Gastroesophageal sphincter (tissue), 4 donors: Measurements from ENCODE around the gene CAMTA2. TPM values are rescaled to one million over a fixed set of nuclear protein-coding genes. Genes with fewer than 3 reads are reported as not detected.

Source experiments
- ATAC-seq: fragments of 150-250 bp; one replicate; pipeline ENCODE4 v1.9.1; 2016; ENCODE audit warnings: mild to moderate bottlenecking, moderate library complexity
- H3K27ac ChIP-seq, 4 donors: fragments of 200-600 bp; sonication (generic) in 3 of 4; 1 replicate in 3 of 4; 2 replicates in 1 of 4; pipeline ENCODE4 v1.5.1; 2016 to 2019
- H3K27me3 ChIP-seq: fragments of 200-600 bp; sonication (generic); one replicate; pipeline ENCODE4 v1.5.1; 2019
- H3K36me3 ChIP-seq, 2 donors: fragments of 200-600 bp; sonication (generic); one replicate each; pipeline ENCODE4 v1.5.1; 2019; ENCODE audit warnings: control low read depth in 1 of 2
- H3K4me1 ChIP-seq, 3 donors: fragments of 200-600 bp; sonication (generic); 1 replicate in 2 of 3; 2 replicates in 1 of 3; pipeline ENCODE4 v1.5.1; 2016 to 2019; ENCODE audit warnings: control low read depth in 2 of 3
- H3K4me3 ChIP-seq, 2 donors: fragments of 200-600 bp; sonication (generic); one replicate each; pipeline ENCODE4 v1.5.1; 2019; ENCODE audit warnings: mild to moderate bottlenecking in 1 of 2, moderate library complexity in 1 of 2
- H3K9me3 ChIP-seq, 3 donors: fragments of 200-600 bp; sonication (generic); one replicate each; pipeline ENCODE4 v1.5.1; 2017 to 2019; ENCODE audit warnings: control low read depth in 2 of 3
- EP300 ChIP-seq: sonication (generic); formaldehyde crosslinking; IDR thresholded peaks from one replicate; pipeline ENCODE4 v1.6.1; 2017; ENCODE audit warnings: antibody characterized with exemption, mild to moderate bottlenecking
- POLR2A ChIP-seq, 2 donors: fragments of 450-650 bp; IDR thresholded peaks; one replicate each; pipeline ENCODE4 v1.6.1; 2017; ENCODE audit warnings: antibody characterized with exemption in 2 of 2, mild to moderate bottlenecking in 2 of 2, moderate library complexity in 1 of 2
- POLR2AphosphoS5 ChIP-seq: sonication (generic); formaldehyde crosslinking; IDR thresholded peaks from one replicate; pipeline ENCODE4 v1.6.1; 2017; ENCODE audit warnings: antibody characterized with exemption
- WGBS, 2 donors: methylation state at CpG; one replicate each; pipeline ENCODE4 v1.1.5; 2018; ENCODE audit warnings: low coverage in 1 of 2; 5-methylcytosine and 5-hydroxymethylcytosine counted together
- total RNA-seq, 4 donors: library from RNA; depleted of rRNA; stranded (reverse); fragments of >200 nt; gene quantifications; one replicate each; pipeline ENCODE4 v1.1.0, GENCODE V29; 2016
- TF ChIP-seq, protein P1 (sequence below), 4 experiments: fragments of 200-600 bp in 2 of 4; fragments of 450-650 bp in 2 of 4; sonication (generic) in 1 of 4; IDR thresholded peaks; one replicate each; pipeline ENCODE4 v1.5.1; 2017 to 2019; ENCODE audit warnings: antibody characterized with exemption in 4 of 4, mild to moderate bottlenecking in 2 of 4, moderate library complexity in 2 of 4

CAMTA2 gene
- total RNA-seq, 4 donors from 2014 or later = 16.7 to 50.0 (median 26.1) TPM

DNA sequence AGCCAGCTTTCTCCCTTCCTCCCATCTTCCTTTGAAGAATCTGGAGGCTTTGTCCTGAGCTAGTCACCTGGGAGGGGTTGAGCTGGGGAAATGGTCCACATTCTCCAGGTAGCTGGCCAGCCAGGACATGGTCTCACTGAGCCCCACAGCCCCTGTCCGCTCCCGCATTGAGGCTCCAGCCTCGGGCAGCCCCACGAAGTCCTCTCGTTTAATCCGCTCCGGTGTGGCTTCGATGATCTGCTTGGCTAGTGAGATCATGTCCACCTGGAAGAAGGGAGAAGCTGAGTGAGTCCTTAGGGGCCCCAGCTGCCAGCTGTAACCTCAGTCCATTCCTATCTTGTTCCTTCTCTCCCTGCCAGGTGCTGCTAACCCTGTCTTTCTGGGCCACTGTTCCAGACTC is 17.2 kb downstream of the CAMTA2 start:
- no peaks in the 10 kb centered on the region for H3K27me3 ChIP-seq
- H3K4me1 ChIP-seq = peaks cover 3 to 78% (median 33%) of the 10 kb centered on the region in 3 donors
- H3K27ac ChIP-seq = peak overlapping the region in 3 of 4 donors; percentile 94 to 95 (median 95)
- WGBS, 2 donors = 60% methylated on average over 1 of the region's 8 CpGs; no CpG with 5 or more reads in 1 of the 2 donors
- no peaks in the 10 kb centered on the region for H3K9me3 ChIP-seq
- peaks cover 0 to 52% of the 10 kb centered on the region in 2 donors for H3K36me3 ChIP-seq
- H3K4me3 ChIP-seq = no peak overlapping the region
- ATAC-seq = no peak
- TF ChIP-seq EP300 (no peak), POLR2AphosphoS5 (no peak), POLR2A (IDR thresholded peaks at IDR 0.05) (no peak)
- TF ChIP-seq, protein P1, sequence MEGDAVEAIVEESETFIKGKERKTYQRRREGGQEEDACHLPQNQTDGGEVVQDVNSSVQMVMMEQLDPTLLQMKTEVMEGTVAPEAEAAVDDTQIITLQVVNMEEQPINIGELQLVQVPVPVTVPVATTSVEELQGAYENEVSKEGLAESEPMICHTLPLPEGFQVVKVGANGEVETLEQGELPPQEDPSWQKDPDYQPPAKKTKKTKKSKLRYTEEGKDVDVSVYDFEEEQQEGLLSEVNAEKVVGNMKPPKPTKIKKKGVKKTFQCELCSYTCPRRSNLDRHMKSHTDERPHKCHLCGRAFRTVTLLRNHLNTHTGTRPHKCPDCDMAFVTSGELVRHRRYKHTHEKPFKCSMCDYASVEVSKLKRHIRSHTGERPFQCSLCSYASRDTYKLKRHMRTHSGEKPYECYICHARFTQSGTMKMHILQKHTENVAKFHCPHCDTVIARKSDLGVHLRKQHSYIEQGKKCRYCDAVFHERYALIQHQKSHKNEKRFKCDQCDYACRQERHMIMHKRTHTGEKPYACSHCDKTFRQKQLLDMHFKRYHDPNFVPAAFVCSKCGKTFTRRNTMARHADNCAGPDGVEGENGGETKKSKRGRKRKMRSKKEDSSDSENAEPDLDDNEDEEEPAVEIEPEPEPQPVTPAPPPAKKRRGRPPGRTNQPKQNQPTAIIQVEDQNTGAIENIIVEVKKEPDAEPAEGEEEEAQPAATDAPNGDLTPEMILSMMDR (IDR thresholded peaks at IDR 0.05) = no peak

DNA sequence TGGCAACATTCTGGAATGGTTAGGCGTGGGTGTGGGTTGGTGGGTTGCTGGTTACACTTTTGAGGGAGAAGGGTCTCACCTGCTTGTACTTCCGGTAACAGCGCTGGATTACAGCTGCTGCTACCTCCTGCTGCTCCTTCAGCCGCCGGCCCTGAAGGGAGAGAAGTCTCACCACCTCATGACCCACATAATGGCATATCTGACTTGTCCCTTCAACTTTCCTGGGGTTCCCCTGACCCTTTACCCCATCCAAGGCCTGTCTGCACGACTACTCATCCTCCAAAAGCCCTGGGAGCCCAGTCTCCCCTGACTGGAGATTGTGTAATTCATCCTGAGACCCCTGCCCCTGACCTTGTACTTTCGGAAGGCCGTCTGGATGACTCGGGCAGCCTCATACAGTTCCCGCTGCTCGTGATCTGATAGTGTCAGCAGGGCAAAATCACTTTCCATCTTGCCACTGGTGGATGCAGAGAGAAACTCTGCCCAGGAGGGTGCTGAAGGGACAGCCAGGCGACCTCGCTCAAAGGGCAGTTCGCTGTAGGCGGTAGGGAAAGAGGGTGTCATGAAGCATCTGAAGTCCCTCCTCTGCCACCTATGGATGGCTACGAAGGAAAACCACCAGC is 17.8 kb downstream of the CAMTA2 start:
- no peak for TF ChIP-seq EP300
- no peak for TF ChIP-seq POLR2A (IDR thresholded peaks at IDR 0.05)
- TF ChIP-seq, protein P1 (IDR thresholded peaks at IDR 0.05) = no peak
- no peak for TF ChIP-seq POLR2AphosphoS5
- H3K4me1 ChIP-seq = peaks cover 3 to 80% (median 33%) of the 10 kb centered on the region in 3 donors
- H3K27ac ChIP-seq = peak overlapping the region; percentile 77 to 95 (median 94)
- H3K9me3 ChIP-seq = no peaks in the 10 kb centered on the region
- WGBS, 2 donors = 51 to 61% methylated on average over 6 to 8 of the region's 16 CpGs
- H3K36me3 ChIP-seq = peaks cover 0 to 49% of the 10 kb centered on the region in 2 donors
- ATAC-seq = no peak
- no peaks in the 10 kb centered on the region for H3K27me3 ChIP-seq
- H3K4me3 ChIP-seq = peak overlapping the region in 1 of 2 donors; percentile 76

DNA sequence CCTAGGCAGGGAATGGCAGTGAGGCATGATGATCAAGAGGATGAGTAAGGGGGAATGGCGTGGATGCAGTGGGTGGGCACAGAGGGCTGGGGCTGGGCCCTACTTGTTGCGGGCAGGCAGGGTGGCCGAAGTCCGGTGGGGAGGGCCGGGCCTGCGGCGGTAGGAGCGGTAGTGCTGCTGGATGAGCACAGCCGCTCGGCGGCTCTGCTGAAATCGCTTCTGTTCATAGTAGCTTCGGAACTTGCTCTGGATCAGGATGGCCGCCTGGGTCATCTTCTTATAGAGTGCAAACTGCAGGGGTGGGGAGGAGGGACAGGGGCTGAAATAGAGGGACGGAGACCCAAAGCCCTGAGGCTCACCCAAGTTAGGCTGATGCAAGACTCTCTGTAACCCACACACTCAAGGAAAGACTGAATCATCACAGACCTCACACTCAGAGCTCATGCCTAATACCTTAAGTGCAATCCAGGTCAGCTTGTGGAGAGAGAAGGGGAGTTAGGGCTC is 18.4 kb downstream of the CAMTA2 start:
- WGBS, 2 donors = 47% methylated on average over 11 of the region's 15 CpGs; no CpG with 5 or more reads in 1 of the 2 donors
- Histone ChIP-seq H3K4me1 (peaks cover 3 to 74% (median 32%) of the 10 kb centered on the region in 3 donors), H3K36me3 (peaks cover 0 to 43% of the 10 kb centered on the region in 2 donors)

DNA sequence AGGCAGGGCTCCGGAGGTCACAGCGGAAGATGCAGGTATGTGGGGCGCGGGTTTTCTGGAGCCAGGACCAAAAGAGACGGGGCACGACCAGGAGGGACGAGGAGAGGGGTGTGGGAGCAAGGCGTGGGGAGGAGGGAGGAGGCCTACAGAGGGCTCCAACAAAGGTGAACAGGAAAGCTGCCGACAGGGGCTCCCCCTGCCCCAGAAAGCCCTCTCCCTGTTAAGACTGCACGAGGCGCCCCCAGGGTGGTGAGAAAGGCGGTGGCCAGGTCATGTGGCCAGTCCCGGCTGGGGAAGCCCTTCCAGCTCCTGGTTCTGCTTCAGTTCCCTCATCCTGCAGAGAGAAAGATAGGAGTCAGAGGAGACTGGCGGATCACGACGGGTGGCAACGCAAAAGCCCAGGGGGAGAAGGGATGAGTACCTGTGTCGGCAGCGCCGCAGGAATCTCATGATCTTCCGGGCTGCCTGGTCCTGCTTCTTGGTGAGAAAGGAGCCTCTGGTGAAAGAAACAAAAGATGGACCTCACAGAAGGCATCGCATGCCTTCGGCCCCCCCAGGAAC is 18.9 kb downstream of the CAMTA2 start:
- no peak for TF ChIP-seq EP300
- H3K4me3 ChIP-seq = peak overlapping the region; percentile 31 to 76
- WGBS, 2 donors = 20 to 27% methylated on average over 7 to 19 of the region's 23 CpGs
- no peak for ATAC-seq
- no peaks in the 10 kb centered on the region for H3K27me3 ChIP-seq
- peaks cover 3 to 69% (median 30%) of the 10 kb centered on the region in 3 donors for H3K4me1 ChIP-seq
- no peaks in the 10 kb centered on the region for H3K9me3 ChIP-seq
- H3K27ac ChIP-seq = peak overlapping the region; percentile 77 to 95 (median 94)
- peaks cover 0 to 38% of the 10 kb centered on the region in 2 donors for H3K36me3 ChIP-seq

More for the DNA sequence above, 18.4 kb downstream of the CAMTA2 start:
- ATAC-seq = no peak
- Histone ChIP-seq H3K4me3 (peak overlapping the region; percentile 31 to 76), H3K9me3 (no peaks in the 10 kb centered on the region), H3K27me3 (no peaks in the 10 kb centered on the region), H3K27ac (peak overlapping the region; percentile 77 to 95 (median 94))
- TF ChIP-seq, protein P1 (IDR thresholded peaks at IDR 0.05) = no peak
- TF ChIP-seq EP300 (no peak), POLR2AphosphoS5 (peak; percentile 81), POLR2A (IDR thresholded peaks at IDR 0.05) (no peak)

DNA sequence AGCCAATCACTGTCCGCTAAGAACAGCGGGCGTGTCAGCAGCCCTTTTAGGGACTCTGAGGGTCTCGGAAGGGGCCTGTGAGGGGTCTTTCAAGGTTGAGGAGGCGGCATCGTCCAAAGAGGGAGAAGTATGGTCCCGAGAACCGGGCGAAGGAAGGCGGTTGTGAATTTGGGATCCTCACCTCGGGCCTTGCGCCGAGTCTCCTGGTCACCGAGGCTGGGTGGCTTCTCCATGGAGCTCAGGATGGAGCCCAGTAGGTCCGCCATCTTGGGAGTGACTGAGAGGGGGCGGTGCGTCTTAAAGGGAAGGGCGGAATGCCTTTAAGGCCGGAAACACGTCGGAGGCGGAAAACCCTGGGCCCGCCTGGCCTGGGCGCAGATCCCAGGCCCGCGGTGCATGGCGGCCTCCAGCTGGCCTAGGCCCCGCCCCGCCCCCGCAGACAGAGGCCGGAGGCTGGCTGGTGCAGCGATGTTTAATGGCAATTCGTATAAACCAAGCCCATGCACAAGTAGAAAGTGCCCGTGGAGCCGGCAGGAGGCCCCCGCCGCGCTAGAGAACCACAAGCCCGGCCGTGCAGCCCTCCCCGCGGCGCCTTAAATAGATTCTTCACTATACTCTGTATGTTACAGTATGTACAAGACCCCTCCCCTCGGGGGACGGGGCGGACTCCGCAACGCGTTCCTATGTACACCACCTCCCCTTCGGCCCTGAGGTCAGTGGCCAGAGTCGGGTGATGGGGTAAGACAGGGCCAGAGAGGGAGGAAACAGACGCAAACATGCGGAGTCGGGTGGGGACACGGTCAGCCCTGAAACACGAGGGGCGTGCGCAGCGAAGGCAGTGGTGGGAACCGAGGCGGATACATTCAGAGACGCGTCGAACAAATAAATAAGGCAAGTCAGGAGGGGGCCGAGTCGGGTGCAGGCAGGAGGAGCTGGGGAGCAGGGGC is 19.7 kb downstream of the CAMTA2 start, which contains the start of gene SPAG7:
TSS of gene SPAG7 (minus strand) at position 279 of the 947 bp plus-strand sequence. CDS start at position 266, 13 bp downstream.
- WGBS, 2 donors = 0 to 2% methylated on average over 26 to 36 of the region's 66 CpGs

More for the DNA sequence above, 19.7 kb downstream of the CAMTA2 start, which contains the start of gene SPAG7:
- Histone ChIP-seq H3K36me3 (peaks cover 0 to 34% of the 10 kb centered on the region in 2 donors), H3K4me1 (peaks cover 3 to 66% (median 30%) of the 10 kb centered on the region in 3 donors), H3K9me3 (no peaks in the 10 kb centered on the region), H3K27ac (peak within 1 kb of the TSS; percentile 88 to 95 (median 94)), H3K4me3 (peak within 1 kb of the TSS; percentile 70 to 76), H3K27me3 (no peaks in the 10 kb centered on the region)
- peak; percentile 48 to 62 for TF ChIP-seq POLR2A (IDR thresholded peaks at IDR 0.05)
- no peak for TF ChIP-seq EP300
- peak; percentile 83 for TF ChIP-seq POLR2AphosphoS5
- TF ChIP-seq, protein P1 (IDR thresholded peaks at IDR 0.05) = peak in 3 of 4 experiments; percentile 26 to 43 (median 41)
- ATAC-seq = peak; percentile 84
